OCI-LY7 (cell line): Measurements from ENCODE around the gene MT3. TPM values are rescaled to one million over a fixed set of nuclear protein-coding genes. Genes with fewer than 3 reads are reported as not detected.

Source experiments
- BruUV-seq: library from RNA; stranded (reverse); fragments of 400-500 nt; replicated peaks from 2 replicates; lab custom pipeline; 2021; lab: Mats Ljungman, UMichigan
- CTCF ChIA-PET: fragments of 300-600 bp; sonication (Branson Sonifier 250); formaldehyde crosslinking; loops from one replicate; lab custom pipeline; 2022; ENCODE audit warnings: antibody characterized with exemption; ENCODE audit not compliant: unreplicated experiment; lab: Charles Lee
- POLR2A ChIA-PET: fragments of 300-600 bp; sonication (Branson Sonifier 250); formaldehyde crosslinking; loops from one replicate; lab custom pipeline; 2022; ENCODE audit warnings: antibody characterized with exemption; lab: Charles Lee
- DNase-seq: peaks from one replicate; pipeline ENCODE4 v3.0.0-alpha.2; 2015; ENCODE audit warnings: low spot score
- H2AFZ ChIP-seq: fragments of 200-600 bp; sonication (generic), shearing (Covaris generic); 2 replicates; pipeline ENCODE4 v1.6.1; 2014; ENCODE audit warnings: mild to moderate bottlenecking, antibody characterized with exemption, low read length, moderate library complexity
- H3K27ac ChIP-seq: fragments of 200-600 bp; sonication (generic); 2 replicates; pipeline ENCODE4 v1.5.1; 2014; ENCODE audit warnings: mixed run types, low read depth, mild to moderate bottlenecking, moderate library complexity, low read length, inconsistent platforms; ENCODE audit not compliant: poor library complexity, severe bottlenecking
- H3K36me3 ChIP-seq: fragments of 200-600 bp; sonication (generic); 2 replicates; pipeline ENCODE4 v1.6.1; 2014; ENCODE audit warnings: mild to moderate bottlenecking, antibody characterized with exemption, low read length, moderate library complexity, mixed read lengths; ENCODE audit not compliant: insufficient read depth
- H3K4me1 ChIP-seq: fragments of 200-600 bp; sonication (generic); 2 replicates; pipeline ENCODE4 v1.5.1; 2014; ENCODE audit warnings: mild to moderate bottlenecking, low read length; ENCODE audit not compliant: insufficient read depth, poor library complexity, severe bottlenecking
- H3K4me2 ChIP-seq: fragments of 200-600 bp; sonication (generic); 2 replicates; pipeline ENCODE4 v1.6.1; 2014; ENCODE audit warnings: mild to moderate bottlenecking, low read length
- H3K4me3 ChIP-seq: fragments of 200-600 bp; sonication (generic); 2 replicates; pipeline ENCODE4 v1.5.1; 2014; ENCODE audit warnings: mild to moderate bottlenecking, low read depth, low read length; ENCODE audit not compliant: poor library complexity, severe bottlenecking
- H3K79me2 ChIP-seq: fragments of 200-600 bp; sonication (generic); 2 replicates; pipeline ENCODE4 v1.6.1; 2016; ENCODE audit warnings: low read depth, mild to moderate bottlenecking, low read length, moderate library complexity, mixed read lengths; ENCODE audit not compliant: insufficient read depth
- H3K9me2 ChIP-seq: fragments of 200-600 bp; sonication (generic); 2 replicates; pipeline ENCODE4 v1.6.1; 2016; ENCODE audit warnings: mild to moderate bottlenecking, low read length, mixed read lengths; ENCODE audit not compliant: insufficient read depth
- H3K9me3 ChIP-seq: fragments of 200-600 bp; sonication (generic); 2 replicates; pipeline ENCODE4 v1.6.1; 2014; ENCODE audit warnings: mild to moderate bottlenecking, mixed run types, low read length, mixed read lengths
- H4K20me1 ChIP-seq: fragments of 200-600 bp; sonication (generic); 2 replicates; pipeline ENCODE4 v1.6.1; 2014; ENCODE audit warnings: mild to moderate bottlenecking, antibody characterized with exemption, low read length, moderate library complexity, mixed read lengths; ENCODE audit not compliant: insufficient read depth
- EZH2phosphoT487 ChIP-seq: fragments of 200-600 bp; sonication (generic); IDR thresholded peaks from 2 replicates; pipeline ENCODE4 v1.6.1; 2018; ENCODE audit warnings: low read depth, borderline replicate concordance, mild to moderate bottlenecking, mixed run types, antibody characterized with exemption, low read length, moderate library complexity, mixed read lengths
- intact Hi-C: fragments of 100-400 bp; cut with micrococcal nuclease; formaldehyde crosslinking; loops from one replicate; pipeline ENCODE4 v1.10.0; 2022; ENCODE audit not compliant: unreplicated experiment
- total RNA-seq, 2 experiments: library from RNA; depleted of rRNA in 1 of 2; stranded (reverse); fragments of >200 nt in 1 of 2; shearing (Covaris generic) in 1 of 2; gene quantifications; 2 replicates each; pipeline ENCODE4 v1.2.3, GENCODE V29; 2014 to 2022
- TF ChIP-seq, protein P1 (sequence below): fragments of 200-600 bp; sonication (generic); conservative IDR thresholded peaks from 2 replicates; pipeline ENCODE4 v1.5.1; 2014; ENCODE audit warnings: mild to moderate bottlenecking, antibody characterized with exemption, low read length, moderate library complexity, mixed read lengths

Gene MT3
- total RNA-seq, 2 experiments from 2014 or later, result not detected

- Histone ChIP-seq H3K9me2 (no peaks in the 10 kb centered on the region), H3K4me2 (no peak overlapping the region), H3K36me3 (no peaks in the 10 kb centered on the region), H3K4me1 (peaks cover 7% of the 10 kb centered on the region), H3K9me3 (no peaks in the 10 kb centered on the region), H2AFZ (no peak overlapping the region), H3K4me3 (no peak overlapping the region), H3K27ac (no peak overlapping the region), H3K79me2 (no peaks in the 10 kb centered on the region), H4K20me1 (no peaks in the 10 kb centered on the region)
- POLR2A ChIA-PET, result no interaction called here
- DNase-seq, result no peak
- intact Hi-C loops, result no loop called here
- CTCF ChIA-PET, result no interaction called here
- TF ChIP-seq, protein P1, sequence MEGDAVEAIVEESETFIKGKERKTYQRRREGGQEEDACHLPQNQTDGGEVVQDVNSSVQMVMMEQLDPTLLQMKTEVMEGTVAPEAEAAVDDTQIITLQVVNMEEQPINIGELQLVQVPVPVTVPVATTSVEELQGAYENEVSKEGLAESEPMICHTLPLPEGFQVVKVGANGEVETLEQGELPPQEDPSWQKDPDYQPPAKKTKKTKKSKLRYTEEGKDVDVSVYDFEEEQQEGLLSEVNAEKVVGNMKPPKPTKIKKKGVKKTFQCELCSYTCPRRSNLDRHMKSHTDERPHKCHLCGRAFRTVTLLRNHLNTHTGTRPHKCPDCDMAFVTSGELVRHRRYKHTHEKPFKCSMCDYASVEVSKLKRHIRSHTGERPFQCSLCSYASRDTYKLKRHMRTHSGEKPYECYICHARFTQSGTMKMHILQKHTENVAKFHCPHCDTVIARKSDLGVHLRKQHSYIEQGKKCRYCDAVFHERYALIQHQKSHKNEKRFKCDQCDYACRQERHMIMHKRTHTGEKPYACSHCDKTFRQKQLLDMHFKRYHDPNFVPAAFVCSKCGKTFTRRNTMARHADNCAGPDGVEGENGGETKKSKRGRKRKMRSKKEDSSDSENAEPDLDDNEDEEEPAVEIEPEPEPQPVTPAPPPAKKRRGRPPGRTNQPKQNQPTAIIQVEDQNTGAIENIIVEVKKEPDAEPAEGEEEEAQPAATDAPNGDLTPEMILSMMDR, result no peak
- TF ChIP-seq EZH2phosphoT487, result no peak
- BruUV-seq, result no TSS peak
Observed at GRCh38 chr16:56634715-56635440, 45.5 kb downstream of the MT3 start.

DNA sequence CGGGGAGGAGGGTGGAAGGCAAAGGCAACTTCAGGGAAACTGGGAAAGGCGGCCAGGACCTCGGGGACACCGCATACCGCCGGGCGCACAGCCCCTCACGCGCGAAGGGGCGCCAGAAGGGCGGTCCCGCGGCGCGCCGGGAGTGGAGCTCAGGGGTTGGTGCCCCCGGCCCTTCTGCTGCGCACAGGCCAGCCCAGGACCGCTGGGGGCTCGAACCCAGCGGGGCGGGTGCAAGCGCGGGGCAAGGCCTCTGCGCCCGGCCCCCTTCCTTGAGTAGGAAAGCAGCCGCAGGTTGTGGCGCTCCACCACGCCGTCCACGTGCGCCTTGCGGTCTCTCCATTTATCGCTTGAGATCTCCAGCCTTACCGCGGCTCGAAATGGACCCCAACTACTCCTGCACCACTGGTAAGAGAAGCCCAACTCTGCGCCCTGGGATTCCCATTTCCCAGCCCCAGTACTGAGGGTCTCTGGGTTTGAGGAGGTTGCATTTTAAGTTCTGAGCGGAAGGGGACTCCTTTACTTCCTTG, 46.2 kb downstream of the MT3 start:
- Histone ChIP-seq H3K27ac (no peak overlapping the region), H3K4me1 (peaks cover under 1% of the 10 kb centered on the region), H3K4me2 (no peak overlapping the region), H3K36me3 (no peaks in the 10 kb centered on the region), H3K9me3 (no peaks in the 10 kb centered on the region), H2AFZ (no peak overlapping the region), H3K9me2 (no peaks in the 10 kb centered on the region), H4K20me1 (no peaks in the 10 kb centered on the region), H3K4me3 (no peak overlapping the region), H3K79me2 (no peaks in the 10 kb centered on the region)
- TF ChIP-seq EZH2phosphoT487, result no peak
- TF ChIP-seq, protein P1, result no peak
- intact Hi-C loops, result no loop called here
- DNase-seq, result no peak
- ChIA-PET POLR2A (no interaction called here), CTCF (no interaction called here)
- BruUV-seq, result no TSS peak
